NCI-H1092 treated with DMSO at 0.1 percent for 48 hours (cell line): ENCODE measurements around the gene JMJD7.

Experiments used
- DNase-seq: peaks from one replicate; lab custom pipeline; 2025; lab: John Stamatoyannopoulos, UW

The JMJD7 gene

DNA sequence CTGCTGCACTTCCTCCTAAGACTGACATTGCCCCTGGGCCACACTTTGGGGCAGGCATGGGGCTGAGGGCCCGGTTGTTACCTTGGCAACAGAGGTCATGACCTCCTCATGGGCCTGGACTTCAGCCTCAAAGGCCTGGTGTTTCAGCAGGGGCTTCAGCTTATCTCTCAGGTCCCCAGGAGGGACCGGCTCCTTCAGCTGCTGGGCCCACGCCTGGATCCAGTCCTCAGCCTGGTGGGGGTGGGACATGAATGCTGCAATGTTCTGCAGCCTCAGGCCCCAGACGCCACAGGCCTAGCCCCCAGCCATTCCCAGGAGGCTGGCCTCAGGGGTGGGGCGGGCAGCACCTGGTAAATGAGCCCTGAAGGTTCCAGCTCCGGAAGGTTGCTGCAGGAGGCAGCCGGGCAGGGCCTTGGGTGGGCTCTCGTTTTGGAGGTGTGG, 38.4 kb downstream of the JMJD7 start:
- DNase-seq, result no peak

DNA sequence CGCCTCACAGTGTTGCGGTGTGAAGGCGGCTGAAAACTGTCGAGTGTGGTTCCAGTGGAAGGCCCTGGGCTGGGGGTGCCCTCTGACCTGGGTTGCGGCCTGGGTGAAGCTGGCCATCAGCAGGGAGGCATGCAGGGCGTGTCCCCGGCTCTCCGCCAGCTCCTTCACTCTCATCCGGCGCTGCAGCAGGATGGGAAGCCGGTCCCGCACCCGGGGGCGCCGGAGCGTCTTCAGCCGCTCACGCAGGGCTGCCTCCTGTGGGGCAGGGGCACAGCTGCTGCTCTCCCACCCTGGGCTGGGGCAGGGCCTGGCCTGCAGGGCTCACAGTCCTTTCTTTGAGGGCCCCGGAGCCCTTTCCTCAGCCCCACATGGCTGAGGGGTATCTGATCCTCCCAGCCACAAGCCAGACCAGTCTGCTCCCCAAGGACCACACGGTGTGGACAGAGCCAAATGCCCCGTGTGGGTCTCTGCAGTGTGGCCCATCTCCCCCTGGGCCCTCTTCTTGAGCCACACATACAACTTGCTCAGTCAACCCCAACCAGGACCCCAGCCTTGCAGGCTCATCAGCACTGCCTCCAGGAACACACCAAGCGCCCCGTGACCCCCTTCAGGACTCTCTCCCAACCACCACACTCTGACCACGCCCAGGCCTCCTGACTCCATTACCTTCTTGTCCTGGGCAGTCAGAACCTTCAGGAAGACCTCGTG, 39.1 kb downstream of the JMJD7 start:
- DNase-seq, result no peak

DNA sequence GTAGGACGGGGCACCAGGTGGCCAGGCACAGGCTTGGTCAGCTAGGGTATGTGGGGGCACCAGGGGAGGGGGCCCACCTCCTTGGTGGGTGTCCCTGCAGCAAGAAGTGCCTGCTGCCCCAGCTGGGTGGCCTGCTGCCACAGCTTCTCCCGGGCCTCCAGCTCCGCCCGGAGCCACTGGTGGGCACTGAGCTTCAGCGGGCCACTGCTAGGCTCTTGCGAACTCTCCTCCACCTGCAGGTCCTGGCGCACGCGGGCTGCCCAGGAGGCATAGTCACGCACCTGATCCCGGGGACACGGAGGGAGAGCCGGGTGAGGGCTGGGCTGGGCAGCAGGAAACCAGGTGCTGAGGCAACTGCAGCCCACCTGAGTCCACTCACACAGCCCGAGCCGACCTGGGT, 40.4 kb downstream of the JMJD7 start:
- no peak for DNase-seq

DNA sequence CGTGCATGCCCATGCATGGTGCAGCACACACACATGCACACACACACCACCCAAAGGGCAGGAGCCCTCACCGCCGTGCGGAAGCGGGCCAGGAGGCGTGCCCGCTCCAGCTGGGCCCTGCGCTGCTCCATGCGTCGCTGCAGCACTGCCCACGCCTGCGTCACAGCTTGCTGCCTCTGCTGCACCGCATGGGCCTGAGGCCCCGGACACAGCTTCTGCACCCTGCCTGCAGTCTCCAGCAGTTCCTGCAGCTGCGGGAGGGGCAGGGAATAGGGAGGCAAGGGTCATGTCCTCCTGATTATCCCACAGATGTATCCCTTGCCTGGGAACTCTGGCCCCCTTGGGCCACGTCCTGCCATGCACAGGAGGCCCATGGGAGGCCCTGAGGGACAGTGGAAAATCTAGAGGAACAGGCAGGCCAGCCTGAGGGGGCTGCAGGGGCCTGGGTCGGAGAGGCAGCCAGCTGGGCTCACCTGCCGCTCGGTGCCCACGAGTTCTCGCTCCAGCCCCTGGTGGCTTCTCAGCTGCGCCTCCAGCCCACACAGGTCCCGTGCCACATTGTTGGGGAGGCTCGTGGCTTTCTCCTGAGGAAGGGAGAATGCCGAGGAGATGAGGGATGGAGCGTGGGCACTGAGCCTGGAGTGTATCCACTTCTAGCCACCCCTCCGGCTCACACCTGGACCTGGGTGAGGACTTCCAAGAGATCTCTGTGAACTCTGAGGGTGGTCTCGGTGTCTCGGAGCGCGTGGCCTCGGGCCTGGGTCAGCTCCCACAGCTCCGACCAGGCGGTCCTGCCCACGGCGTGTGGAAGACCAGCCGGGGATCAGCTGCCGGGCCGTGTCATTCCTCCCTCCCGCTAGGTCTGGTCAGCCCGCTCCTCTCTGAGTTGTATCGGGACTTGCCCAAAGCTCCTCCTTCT, 42.1 kb downstream of the JMJD7 start:
- DNase-seq, result no peak

DNA sequence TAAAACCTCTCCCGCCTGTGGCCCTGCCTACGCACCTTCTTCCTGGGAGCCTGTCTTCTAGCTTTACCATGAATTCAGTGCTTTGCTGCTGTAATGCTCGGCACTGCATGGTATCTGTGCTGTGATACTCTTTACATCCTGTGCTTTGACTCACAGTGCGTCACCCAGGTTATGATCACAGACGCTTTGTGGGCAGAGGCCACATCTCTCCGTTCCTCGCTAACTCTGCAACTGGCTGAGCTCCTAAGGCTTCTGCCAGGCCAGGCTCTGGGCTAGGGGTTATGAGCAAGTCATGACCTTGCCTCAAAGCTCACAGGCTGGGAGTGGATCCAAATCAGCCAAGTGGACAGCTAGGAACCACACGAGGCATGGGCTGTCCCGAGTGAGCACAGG, 42.8 kb downstream of the JMJD7 start:
- no peak for DNase-seq

DNA sequence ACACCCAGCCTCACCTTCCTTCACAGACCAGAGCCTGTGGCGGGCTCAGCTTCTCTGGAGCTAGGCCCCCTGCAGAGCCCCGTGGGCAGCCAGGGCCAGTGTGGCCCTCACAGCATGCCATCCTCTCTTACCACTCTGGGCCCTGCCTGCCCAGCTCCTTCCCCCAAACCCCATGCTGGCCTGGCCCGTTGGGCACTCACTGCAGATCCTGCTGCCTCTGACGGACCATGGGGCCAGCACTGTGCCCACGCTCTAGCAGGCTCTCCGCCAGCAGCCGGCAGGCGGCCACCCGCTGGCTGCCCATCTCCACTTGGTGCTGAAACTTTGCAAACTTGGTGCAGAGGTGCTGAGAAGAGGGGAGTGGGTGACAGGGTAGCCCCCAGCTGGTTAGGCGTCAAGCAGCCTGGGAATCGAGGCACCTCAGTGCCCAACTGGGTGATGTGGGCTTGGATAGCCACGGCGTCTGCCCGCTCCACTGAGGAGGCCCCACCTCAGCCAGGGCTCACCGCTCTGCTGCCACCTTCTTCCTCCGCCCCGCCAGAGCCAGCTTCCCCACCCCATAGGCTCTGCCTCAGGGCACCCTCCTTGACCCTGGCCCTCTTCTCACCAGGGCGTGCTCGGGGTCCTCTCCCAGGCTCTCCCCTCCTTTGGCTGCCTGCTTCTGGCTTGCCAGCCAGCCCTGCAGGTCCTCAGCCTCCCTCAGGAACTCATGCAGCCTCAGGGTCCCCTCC, 43.4 kb downstream of the JMJD7 start:
- DNase-seq, result no peak

DNA sequence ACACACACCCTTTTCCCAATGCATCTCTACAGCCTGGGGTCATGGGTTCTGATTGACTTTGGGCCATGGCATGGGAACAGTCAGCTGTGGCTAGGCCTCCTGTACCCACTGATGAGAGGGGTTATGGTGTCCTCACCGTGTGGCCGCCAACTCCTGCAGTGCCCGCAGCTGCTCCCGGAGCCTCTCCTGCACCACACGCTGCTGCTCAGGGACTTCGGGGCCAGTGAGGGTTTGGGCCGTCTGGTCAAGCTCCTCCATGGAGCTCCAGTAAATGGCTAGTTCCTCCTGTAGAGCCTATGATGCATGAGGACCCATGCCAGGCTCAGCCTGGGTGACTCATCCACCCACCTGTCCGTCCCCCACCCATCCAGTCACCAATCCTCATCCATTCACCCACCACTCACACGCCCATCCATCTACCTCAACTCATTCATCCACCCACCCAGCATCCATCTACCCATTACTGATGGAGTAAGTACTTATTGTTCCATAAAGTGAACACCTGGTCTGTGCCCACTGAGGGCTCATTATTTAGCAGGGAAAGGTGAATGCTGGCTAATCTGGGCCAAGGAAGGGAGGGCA, 44.4 kb downstream of the JMJD7 start:
- no peak for DNase-seq

DNA sequence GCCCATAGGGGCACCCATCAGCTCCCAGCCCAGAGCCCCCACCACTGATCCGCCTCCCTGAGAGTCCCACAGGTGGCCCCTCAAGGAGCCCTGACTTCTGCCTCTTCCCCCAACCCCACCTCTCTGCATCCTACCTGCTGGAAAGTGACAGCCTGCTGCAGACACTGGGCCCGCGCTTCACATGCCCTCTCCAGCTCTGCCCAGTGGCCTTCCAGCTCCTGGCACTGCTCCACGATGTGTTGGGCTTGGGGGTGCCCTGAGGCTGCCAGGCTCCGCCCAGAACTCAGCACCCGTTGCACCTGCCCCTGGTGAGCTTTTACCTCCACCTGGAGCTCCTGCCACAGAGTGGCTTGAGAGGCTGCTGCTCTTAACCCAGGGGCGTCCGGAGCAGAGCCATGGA, 45.8 kb downstream of the JMJD7 start:
- no peak for DNase-seq

DNA sequence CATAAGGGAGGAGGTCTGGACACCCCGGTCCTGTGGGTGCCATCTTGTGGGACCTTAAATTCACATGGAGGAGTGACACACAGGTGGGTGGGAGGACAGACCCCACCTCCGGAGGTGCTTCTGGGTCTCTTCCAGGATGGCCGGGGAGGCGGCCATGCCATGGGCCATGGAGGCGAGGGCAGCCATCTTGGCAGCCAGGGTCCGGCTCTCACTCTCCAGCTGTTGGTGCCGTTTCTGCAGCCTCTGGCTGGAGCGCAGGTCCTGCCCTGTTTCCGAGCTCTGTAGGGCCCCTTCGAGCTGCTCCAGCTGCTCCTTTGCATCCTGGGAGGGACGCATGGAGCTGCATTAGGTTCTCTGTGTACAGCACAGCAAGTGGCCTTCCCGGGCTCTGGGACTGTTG, 46.8 kb downstream of the JMJD7 start:
- DNase-seq, result no peak

DNA sequence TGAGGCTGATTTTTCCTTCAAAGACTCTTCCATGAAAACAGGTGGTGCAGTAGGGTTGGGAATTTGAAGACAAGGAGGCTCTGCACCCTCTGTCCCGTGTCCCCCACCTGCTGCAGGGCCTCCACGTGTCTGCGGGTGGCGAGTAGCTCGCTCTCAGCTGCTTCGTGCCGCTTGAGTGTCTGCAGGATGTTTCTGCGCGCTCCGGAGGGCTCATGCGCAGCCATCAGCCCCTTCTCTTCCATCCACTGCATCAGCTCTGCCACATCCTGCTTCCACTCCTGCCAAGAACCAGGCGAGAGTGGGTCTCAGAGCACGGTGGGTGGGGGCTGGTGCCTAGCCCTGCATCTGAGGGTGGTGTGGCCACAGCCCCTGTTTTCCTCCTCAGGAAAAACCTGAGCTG, 48.1 kb downstream of the JMJD7 start:
- DNase-seq, result no peak

DNA sequence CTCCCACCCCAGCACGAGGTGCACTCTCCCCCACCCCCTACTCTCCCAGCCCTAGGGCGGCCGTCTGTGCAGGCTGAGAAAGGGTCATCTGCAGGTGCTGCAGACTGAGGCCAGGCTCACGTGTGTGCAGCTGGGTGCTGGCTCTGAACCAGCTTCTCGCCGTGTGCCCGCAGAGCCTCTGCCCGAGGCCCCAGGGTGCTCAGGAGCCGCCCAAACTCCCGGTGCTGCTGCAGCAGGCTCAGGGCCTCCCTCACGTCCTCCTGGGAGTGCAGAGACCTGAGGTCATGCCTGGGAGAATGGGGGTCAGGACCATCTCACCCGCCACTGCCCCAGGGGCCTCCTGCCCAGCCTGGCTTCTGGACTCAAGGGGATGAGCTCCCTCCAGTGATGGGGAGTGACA, 48.8 kb downstream of the JMJD7 start:
- peak; percentile 29 for DNase-seq

DNA sequence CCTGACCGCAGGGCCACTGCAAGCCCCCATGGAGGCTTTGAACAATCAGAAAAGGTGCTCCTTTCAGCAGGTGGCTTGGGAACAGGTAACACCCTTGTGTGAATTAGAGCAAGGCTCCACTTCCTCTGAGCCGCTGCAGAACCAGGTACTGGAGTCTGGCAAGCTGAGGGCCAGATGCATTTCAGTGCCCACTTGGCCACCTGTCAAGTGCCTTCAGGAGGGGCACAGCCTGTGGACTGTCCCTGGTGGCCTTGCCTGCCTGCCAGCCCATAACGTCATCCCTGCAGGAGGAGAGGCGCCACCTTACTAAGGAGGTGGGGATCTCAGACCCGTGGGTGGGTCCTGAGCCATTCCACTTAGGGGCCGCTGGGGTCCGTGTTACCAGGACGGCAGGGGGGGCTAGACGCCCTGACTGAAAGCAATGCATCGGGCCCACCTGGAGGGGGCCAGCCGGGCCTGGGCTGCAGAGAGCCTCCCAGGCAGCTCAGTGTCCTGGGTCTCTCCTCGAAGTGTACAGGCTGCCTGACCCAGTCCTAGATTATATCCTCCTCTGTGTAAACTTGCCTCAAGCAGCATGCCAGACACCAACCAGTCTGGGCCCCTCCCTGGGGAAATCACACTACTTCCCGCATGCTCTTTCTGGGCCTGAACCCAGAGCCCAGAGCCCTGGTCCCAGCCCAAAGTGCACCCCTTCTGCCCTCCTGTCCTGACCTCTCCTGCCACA, 49.9 kb downstream of the JMJD7 start:
- peak; percentile 40 for DNase-seq

DNA sequence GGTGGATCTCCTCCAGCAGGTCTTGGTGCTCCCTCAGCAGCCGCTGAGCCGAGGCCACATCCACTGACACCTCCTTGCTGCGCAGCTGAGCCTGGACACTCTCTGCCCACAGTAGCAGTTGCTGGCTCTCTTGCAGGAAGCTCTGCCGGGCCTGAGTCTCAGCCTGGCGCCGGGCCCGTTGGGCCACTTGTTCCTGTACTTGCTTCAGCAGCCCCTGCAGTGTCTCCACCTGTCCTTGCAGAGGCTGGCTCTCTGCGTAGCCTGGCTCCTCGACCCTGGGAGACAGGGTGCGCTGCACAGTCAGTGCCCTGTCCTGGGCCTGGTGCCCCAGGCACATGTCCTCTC, 50.4 kb downstream of the JMJD7 start:
- peak; percentile 54 for DNase-seq

DNA sequence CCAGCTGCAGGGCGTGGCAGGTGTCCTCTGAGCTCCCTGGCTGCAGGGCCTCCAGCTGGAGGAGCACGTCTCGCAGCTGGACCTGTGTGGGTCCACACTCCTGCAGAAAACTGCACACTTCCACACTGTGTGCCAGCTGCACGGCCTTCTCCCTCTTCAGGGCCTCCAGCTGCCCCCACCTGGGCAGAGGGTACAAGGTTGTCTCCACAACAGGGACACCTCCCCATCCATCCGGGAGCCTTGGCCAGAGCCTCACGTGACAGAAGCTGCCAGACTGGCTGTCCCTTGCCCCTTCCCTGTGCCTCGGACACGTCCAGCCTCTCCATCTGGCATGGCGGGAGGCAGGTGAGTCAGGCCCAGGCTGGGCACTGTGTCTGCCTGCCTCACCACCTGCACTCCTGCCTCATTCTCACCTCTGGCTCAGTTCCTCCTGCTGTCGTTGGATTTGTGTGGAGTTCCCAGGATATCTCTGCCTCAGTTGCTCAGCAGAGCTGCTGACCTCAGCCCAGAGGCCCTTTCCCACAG, 51.5 kb downstream of the JMJD7 start:
- DNase-seq, result no peak

DNA sequence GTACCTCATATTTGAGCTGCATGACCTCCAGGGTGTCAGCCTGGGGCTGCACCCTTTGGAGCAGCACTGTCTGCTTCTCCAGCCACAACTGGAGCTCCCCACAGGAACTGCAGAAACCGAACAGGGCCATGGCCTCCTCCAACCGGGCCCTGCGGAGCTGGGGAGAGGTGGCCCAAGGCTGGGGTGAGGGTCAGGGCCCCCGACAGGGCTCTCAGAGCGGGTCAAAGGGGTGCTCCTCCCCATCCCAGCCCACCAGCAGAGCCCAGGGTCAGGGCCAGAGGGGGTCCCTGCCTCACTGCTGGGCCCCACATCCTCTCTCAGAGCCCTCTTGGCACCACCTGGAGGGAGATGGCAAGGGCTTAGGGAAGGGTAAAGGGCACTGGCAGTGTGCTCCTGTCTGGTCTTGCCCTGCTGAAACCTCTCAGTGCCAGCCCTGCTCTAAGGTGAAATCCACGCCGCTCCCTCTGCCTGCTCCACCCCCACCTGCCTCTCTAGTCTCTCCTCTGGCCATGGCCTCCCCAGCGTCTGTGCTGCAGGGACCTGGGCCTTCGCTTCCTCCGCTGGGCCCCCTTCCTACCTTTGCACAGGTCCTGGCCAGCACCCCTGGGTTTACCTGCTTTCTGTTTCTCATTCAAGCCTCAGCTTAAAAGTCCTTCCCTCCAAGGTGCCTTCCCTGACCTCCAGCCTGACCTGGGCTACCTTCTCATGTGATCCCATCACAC, 52.4 kb downstream of the JMJD7 start:
- DNase-seq, result no peak

DNA sequence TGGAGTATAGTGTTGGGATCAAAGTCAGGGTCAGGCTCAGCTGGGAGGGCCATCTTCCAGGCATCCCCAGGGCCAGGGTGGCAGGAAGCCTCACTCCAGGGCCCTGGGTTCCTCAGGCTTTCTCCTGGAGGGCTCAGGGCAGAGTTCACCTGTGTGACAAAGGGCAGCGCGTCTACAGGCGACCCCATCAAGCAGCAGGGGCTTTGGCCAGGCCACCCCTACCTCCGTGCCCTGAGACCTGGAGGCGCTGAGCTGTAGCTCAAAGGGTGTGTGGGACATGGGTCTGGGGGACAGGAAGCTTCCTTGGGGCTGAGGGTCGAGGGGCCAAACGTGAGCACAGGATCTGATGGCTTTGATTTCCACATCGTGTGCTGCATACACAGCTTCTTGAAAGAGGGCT, 53.2 kb downstream of the JMJD7 start:
- no peak for DNase-seq

DNA sequence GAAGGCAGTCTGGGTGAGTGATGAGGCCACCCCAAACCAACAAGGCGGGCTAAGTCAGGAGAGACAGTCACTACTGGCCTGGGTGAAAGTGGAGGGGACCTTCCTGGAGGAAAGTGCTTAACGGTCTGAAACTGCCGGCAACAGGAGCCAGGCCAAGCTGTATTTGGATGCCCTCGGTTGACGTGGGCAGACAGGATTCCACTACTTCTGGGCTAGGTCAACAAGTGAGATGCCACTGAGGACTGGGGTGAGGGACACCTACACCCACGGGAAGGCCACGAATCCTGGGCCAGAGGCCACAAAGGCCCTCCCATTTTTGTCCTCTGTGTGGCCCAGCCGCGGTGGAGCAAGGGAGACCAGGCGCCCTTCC, 53.6 kb downstream of the JMJD7 start:
- DNase-seq, result no peak

DNA sequence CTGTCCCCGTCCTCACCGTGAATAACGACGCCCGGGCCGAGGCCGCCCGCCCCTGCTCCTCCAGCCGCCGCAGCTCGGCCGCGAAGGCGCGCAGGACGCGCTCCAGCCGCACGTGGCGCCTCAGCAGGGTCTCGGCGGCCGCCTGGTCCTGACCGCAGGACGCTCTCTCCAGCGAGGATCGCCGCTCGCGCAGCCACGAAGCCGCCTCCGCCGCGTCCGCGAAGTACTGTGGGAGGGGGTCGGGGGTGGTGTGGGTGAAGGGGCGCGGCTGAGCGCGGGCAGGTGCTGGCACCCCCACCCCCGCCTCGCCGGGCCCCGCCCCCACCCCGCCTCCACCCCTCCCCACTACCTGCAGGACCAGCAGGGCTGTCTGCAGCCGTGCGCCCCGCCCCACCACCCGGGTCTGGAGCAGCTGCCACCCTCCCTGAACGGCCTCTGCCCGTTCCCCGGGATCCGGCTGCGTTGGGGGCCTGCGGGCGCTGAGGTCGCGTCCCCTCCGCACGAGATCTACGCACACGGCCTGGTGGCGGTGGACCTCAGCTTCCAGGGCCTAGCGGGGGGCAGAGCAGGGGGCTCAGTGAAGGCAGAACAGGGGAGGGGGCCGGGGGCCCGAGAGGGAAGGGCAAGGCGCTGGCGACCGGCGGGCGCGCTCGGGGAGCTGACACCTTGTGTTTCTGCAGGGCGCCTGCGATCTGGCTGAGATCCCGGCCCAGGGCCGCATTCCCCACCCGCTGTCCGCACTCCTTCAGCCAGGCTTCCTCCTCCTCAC, 54.2 kb downstream of the JMJD7 start:
- DNase-seq, result no peak

DNA sequence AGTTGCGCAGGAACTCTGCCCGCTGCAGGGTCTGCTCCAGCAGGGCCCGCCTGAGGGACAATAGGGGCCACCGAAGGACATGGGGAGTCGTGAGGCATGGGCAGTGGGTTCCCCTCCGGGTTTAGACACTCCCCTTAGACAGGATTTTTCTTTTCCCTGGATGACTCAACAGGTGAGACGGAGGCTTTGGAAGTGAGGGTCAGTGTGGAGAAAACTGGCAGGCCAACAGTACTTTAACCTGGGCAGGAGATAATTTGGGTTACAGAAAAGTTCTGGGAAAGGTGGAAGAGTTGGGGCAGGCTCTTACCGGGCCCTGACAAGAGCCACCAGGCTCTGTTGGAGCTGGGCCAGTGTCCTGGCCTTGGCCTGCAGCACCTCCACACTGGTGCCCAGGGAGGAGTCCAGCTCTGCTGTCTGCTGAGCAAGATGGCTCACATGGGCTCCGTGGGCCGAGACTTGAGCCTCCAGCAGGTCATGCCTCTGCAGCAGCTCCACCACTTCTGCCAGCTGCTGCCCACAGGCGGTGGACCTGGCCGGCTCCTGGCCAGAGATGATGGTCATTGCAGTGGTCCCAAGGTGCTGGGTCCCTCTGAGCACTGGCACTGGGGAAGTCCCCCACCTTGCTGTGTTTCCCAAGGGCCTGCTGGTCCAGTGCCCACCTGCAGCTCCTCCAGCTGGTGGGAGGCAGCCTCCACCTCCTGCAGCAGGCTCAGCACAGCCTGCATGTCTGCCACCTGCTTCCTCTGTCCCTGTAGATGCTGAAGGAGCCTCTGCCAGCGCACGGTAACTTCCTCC, 55.0 kb downstream of the JMJD7 start:
- DNase-seq, result no peak
